ENCODE results near the gene CCL7. TPM values are rescaled to one million over a fixed set of nuclear protein-coding genes. Genes with fewer than 3 reads are reported as not detected.
"Not testable (repeated sequence)": the region's sequence is repeated elsewhere in the genome, so short reads cannot be mapped to it uniquely, and the experiment has no call there.

CCL7 gene
- total RNA-seq (2014; rRNA removed; shearing (Covaris generic); ENCODE audit: low replicate concordance) = not detected in 2 replicates

DNA sequence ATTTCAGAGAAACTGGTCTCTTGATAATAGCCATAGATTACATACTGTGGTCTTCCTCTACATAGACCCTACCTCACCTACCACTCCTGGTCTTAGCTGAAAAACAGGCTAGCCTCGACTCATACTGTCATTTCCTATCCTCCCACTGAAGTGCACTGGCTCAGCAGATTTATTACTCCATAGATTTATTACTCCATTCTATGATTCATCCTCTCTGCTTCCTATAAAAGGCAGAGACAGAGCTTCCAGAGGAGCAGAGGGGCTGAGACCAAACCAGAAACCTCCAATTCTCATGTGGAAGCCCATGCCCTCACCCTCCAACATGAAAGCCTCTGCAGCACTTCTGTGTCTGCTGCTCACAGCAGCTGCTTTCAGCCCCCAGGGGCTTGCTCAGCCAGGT is at the start of gene CCL7:
Gene CCL7, plus strand, starts transcription at position 253 of the 400 bp plus-strand sequence. Its CDS starts 70 bp downstream, at position 323.
- H3K27ac ChIP-seq (ENCODE audit: low read length) = no peak within 1 kb of the TSS
- no peak for DNase-seq
- no peaks in the 10 kb centered on the region for H3K4me1 ChIP-seq (ENCODE audit: low read length)
- no peaks in the 10 kb centered on the region for H3K27me3 ChIP-seq (ENCODE audit: low read length)
- H3K79me2 ChIP-seq (ENCODE audit: low read length) = no peaks in the 10 kb centered on the region
- no peaks in the 10 kb centered on the region for H3K9me2 ChIP-seq (replicated peaks; ENCODE audit: insufficient read depth, low read length)
- no peak within 1 kb of the TSS for H3K4me2 ChIP-seq (ENCODE audit: low read depth, low read length, poor library complexity, severe bottlenecking)
- H2AFZ ChIP-seq (ENCODE audit: low read length) = no peak within 1 kb of the TSS
- no peak within 1 kb of the TSS for H3K9ac ChIP-seq (ENCODE audit: low read length)
- no peaks in the 10 kb centered on the region for H4K20me1 ChIP-seq (ENCODE audit: insufficient read depth, low read depth, low read length)
- H3K9me3 ChIP-seq (ENCODE audit: low read length) = no peaks in the 10 kb centered on the region
- H3K36me3 ChIP-seq (ENCODE audit: insufficient read depth, low read length) = no peaks in the 10 kb centered on the region
- no peak within 1 kb of the TSS for H3K4me3 ChIP-seq (ENCODE audit: low read length)

- no peaks in the 10 kb centered on the region for H4K20me1 ChIP-seq (ENCODE audit: insufficient read depth, low read depth, low read length)
- H3K4me3 ChIP-seq (ENCODE audit: low read length) = no peak overlapping the region
- H3K9ac ChIP-seq (ENCODE audit: low read length) = no peak overlapping the region
- H2AFZ ChIP-seq (ENCODE audit: low read length) = no peak overlapping the region
- H3K4me1 ChIP-seq (ENCODE audit: low read length) = no peaks in the 10 kb centered on the region
- H3K27me3 ChIP-seq (ENCODE audit: low read length) = no peaks in the 10 kb centered on the region
- H3K9me3 ChIP-seq (ENCODE audit: low read length) = no peaks in the 10 kb centered on the region
- DNase-seq = no peak
- no peak overlapping the region for H3K27ac ChIP-seq (ENCODE audit: low read length)
- no peaks in the 10 kb centered on the region for H3K9me2 ChIP-seq (replicated peaks; ENCODE audit: insufficient read depth, low read length)
- H3K79me2 ChIP-seq (ENCODE audit: low read length) = no peaks in the 10 kb centered on the region
- H3K4me2 ChIP-seq (ENCODE audit: low read depth, low read length, poor library complexity, severe bottlenecking) = no peak overlapping the region
- no peaks in the 10 kb centered on the region for H3K36me3 ChIP-seq (ENCODE audit: insufficient read depth, low read length)
Measured at GRCh38 chr17:34220752-34221395, 49.1 kb upstream of the CCL7 start.

DNA sequence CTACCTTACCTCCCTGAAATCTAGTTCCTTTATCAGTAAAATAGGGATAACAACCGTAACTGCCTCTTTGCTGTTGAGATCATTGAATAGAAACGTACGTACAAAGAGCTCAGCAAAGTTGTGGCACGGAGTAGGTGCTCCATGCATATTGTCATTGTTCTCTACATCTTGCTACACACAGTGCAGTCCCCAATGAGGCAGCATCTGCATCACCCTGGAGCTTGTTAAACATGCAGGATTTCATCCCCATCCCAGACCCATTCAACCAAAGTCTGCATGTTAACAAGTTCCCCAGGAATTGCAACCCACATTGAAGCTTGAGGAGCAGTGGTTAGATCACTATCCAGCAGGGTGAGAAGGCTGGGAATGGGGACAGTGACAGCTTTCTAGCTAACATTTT is 48.6 kb upstream of the CCL7 start:
- no peak overlapping the region for H3K9ac ChIP-seq (ENCODE audit: low read length)
- no peaks in the 10 kb centered on the region for H3K9me2 ChIP-seq (replicated peaks; ENCODE audit: insufficient read depth, low read length)
- no peak overlapping the region for H3K4me2 ChIP-seq (ENCODE audit: low read depth, low read length, poor library complexity, severe bottlenecking)
- H3K27me3 ChIP-seq (ENCODE audit: low read length) = no peaks in the 10 kb centered on the region
- no peak for DNase-seq
- H3K9me3 ChIP-seq (ENCODE audit: low read length) = no peaks in the 10 kb centered on the region
- H3K4me3 ChIP-seq (ENCODE audit: low read length) = no peak overlapping the region
- H3K4me1 ChIP-seq (ENCODE audit: low read length) = no peaks in the 10 kb centered on the region
- no peaks in the 10 kb centered on the region for H3K36me3 ChIP-seq (ENCODE audit: insufficient read depth, low read length)
- H2AFZ ChIP-seq (ENCODE audit: low read length) = no peak overlapping the region
- no peaks in the 10 kb centered on the region for H4K20me1 ChIP-seq (ENCODE audit: insufficient read depth, low read depth, low read length)
- no peak overlapping the region for H3K27ac ChIP-seq (ENCODE audit: low read length)
- no peaks in the 10 kb centered on the region for H3K79me2 ChIP-seq (ENCODE audit: low read length)

GRCh38 chr17:34222722-34223497 is 47.1 kb upstream of the CCL7 start:
- Histone ChIP-seq H3K27ac (ENCODE audit: low read length) (no peak overlapping the region), H3K9me3 (ENCODE audit: low read length) (no peaks in the 10 kb centered on the region), H3K4me3 (ENCODE audit: low read length) (no peak overlapping the region), H3K4me1 (ENCODE audit: low read length) (no peaks in the 10 kb centered on the region), H4K20me1 (ENCODE audit: insufficient read depth, low read depth, low read length) (no peaks in the 10 kb centered on the region), H3K79me2 (ENCODE audit: low read length) (no peaks in the 10 kb centered on the region), H3K9ac (ENCODE audit: low read length) (no peak overlapping the region), H3K27me3 (ENCODE audit: low read length) (no peaks in the 10 kb centered on the region), H3K9me2 (replicated peaks; ENCODE audit: insufficient read depth, low read length) (no peaks in the 10 kb centered on the region), H2AFZ (ENCODE audit: low read length) (no peak overlapping the region), H3K4me2 (ENCODE audit: low read depth, low read length, poor library complexity, severe bottlenecking) (no peak overlapping the region), H3K36me3 (ENCODE audit: insufficient read depth, low read length) (no peaks in the 10 kb centered on the region)
- DNase-seq = no peak

DNA sequence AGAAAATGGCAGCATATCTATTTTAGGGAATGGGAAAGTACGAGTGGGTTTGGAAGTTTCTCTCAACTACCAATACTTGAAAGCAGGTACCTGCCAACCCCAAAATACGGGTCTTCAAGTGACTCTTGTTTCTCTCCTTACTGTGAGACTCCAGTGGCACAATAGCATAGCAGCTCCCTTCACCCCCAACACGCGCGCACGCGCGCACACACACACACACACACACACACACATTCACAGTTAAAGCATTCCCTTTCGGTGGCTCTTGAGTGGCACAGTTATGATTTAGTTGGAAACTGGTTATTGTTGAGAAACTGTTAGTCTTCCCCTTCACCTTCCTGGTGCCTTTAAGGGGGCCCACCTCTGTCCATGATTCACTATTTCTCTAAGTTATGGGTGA is 45.0 kb upstream of the CCL7 start:
- Histone ChIP-seq H3K79me2 (ENCODE audit: low read length) (no peaks in the 10 kb centered on the region), H3K4me1 (ENCODE audit: low read length) (no peaks in the 10 kb centered on the region), H3K36me3 (ENCODE audit: insufficient read depth, low read length) (no peaks in the 10 kb centered on the region), H3K9me2 (replicated peaks; ENCODE audit: insufficient read depth, low read length) (no peaks in the 10 kb centered on the region), H4K20me1 (ENCODE audit: insufficient read depth, low read depth, low read length) (no peaks in the 10 kb centered on the region), H3K4me3 (ENCODE audit: low read length) (no peak overlapping the region), H3K9ac (ENCODE audit: low read length) (no peak overlapping the region), H3K4me2 (ENCODE audit: low read depth, low read length, poor library complexity, severe bottlenecking) (no peak overlapping the region), H3K9me3 (ENCODE audit: low read length) (no peaks in the 10 kb centered on the region), H3K27me3 (ENCODE audit: low read length) (no peaks in the 10 kb centered on the region), H3K27ac (ENCODE audit: low read length) (no peak overlapping the region), H2AFZ (ENCODE audit: low read length) (no peak overlapping the region)
- DNase-seq = no peak

DNA sequence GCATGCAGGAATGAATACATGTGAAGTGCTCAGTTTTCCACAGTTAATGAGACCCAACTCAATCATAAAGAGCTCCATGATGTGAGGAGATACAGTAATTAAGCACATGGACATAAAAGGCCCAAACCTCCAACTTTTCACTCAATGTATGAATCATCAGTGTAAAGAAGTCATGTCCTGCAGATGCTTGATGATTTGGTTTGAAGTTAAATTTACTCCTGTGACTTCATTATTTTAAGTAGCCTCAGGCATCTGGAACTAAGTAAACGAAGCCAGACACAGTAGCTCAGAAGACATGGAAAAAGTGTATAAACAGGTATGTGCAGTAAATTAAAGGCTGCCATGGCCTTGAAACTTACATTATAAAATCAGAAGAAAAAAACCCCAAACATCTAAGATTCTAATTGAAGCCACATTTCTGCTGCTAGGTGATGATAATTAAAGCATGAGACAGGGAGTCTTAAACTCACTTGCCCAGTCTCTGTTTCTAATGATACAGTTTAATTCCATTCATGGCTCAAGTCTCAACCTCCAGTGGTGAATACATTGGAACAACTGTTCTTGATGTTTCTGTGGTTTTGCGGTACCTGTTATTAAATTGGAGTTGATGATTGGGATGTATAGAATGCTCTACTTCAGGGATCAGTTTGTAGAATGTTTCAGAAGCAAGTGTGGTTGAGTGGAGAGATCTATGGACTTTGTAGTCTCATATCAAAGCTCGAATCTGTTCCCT is 43.8 kb upstream of the CCL7 start:
- Histone ChIP-seq H3K4me1 (ENCODE audit: low read length) (no peaks in the 10 kb centered on the region), H3K36me3 (ENCODE audit: insufficient read depth, low read length) (no peaks in the 10 kb centered on the region), H3K9me3 (ENCODE audit: low read length) (no peaks in the 10 kb centered on the region), H4K20me1 (ENCODE audit: insufficient read depth, low read depth, low read length) (no peaks in the 10 kb centered on the region), H3K9me2 (replicated peaks; ENCODE audit: insufficient read depth, low read length) (no peaks in the 10 kb centered on the region), H3K27ac (ENCODE audit: low read length) (no peak overlapping the region), H3K79me2 (ENCODE audit: low read length) (no peaks in the 10 kb centered on the region), H3K4me2 (ENCODE audit: low read depth, low read length, poor library complexity, severe bottlenecking) (no peak overlapping the region), H2AFZ (ENCODE audit: low read length) (no peak overlapping the region), H3K27me3 (ENCODE audit: low read length) (no peaks in the 10 kb centered on the region), H3K9ac (ENCODE audit: low read length) (no peak overlapping the region), H3K4me3 (ENCODE audit: low read length) (no peak overlapping the region)
- no peak for DNase-seq

GRCh38 chr17:34226744-34227034 is 43.3 kb upstream of the CCL7 start:
- Histone ChIP-seq H3K9ac (ENCODE audit: low read length) (no peak overlapping the region), H3K27ac (ENCODE audit: low read length) (no peak overlapping the region), H4K20me1 (ENCODE audit: insufficient read depth, low read depth, low read length) (no peaks in the 10 kb centered on the region), H3K79me2 (ENCODE audit: low read length) (no peaks in the 10 kb centered on the region), H3K36me3 (ENCODE audit: insufficient read depth, low read length) (no peaks in the 10 kb centered on the region), H3K27me3 (ENCODE audit: low read length) (no peaks in the 10 kb centered on the region), H3K4me1 (ENCODE audit: low read length) (no peaks in the 10 kb centered on the region), H3K9me3 (ENCODE audit: low read length) (no peaks in the 10 kb centered on the region), H3K9me2 (replicated peaks; ENCODE audit: insufficient read depth, low read length) (no peaks in the 10 kb centered on the region), H3K4me2 (ENCODE audit: low read depth, low read length, poor library complexity, severe bottlenecking) (no peak overlapping the region), H2AFZ (ENCODE audit: low read length) (no peak overlapping the region), H3K4me3 (ENCODE audit: low read length) (no peak overlapping the region)
- no peak for DNase-seq

GRCh38 chr17:34227293-34227692 is 42.7 kb upstream of the CCL7 start:
- H3K9ac ChIP-seq (ENCODE audit: low read length); H3K4me1 ChIP-seq (ENCODE audit: low read length); DNase-seq; H3K36me3 ChIP-seq (ENCODE audit: insufficient read depth, low read length); H3K9me2 ChIP-seq (replicated peaks; ENCODE audit: insufficient read depth, low read length); H3K27me3 ChIP-seq (ENCODE audit: low read length); H3K27ac ChIP-seq (ENCODE audit: low read length); H4K20me1 ChIP-seq (ENCODE audit: insufficient read depth, low read depth, low read length); H3K4me3 ChIP-seq (ENCODE audit: low read length); H3K9me3 ChIP-seq (ENCODE audit: low read length); H3K4me2 ChIP-seq (ENCODE audit: low read depth, low read length, poor library complexity, severe bottlenecking); H3K79me2 ChIP-seq (ENCODE audit: low read length); H2AFZ ChIP-seq (ENCODE audit: low read length): not testable (repeated sequence)

All from Karpas-422 (cell line).